ENCODE measurements around the gene ATP6V0A1.
A peak's percentile ranks its signal among the peaks of the same experiment; 100 is the strongest.

The ATP6V0A1 gene

GRCh38 chr17:42512733-42513251, 54.1 kb downstream of the ATP6V0A1 start:
- Mint-ChIP-seq H3K27ac (no peak overlapping the region), H3K4me3 (no peak overlapping the region), H3K36me3 (ENCODE audit: low read depth) (no peaks in the 10 kb centered on the region), H3K4me1 (ENCODE audit: low read depth) (peaks cover 10% of the 10 kb centered on the region), H3K27me3 (ENCODE audit: low read depth) (no peaks in the 10 kb centered on the region), H3K9me3 (no peaks in the 10 kb centered on the region)
- DNase-seq (ENCODE audit: low spot score): no peak

- no peaks in the 10 kb centered on the region for H3K36me3 Mint-ChIP-seq (ENCODE audit: low read depth)
- H3K4me1 Mint-ChIP-seq (ENCODE audit: low read depth): peaks cover 5% of the 10 kb centered on the region
- no peak overlapping the region for H3K4me3 Mint-ChIP-seq
- no peaks in the 10 kb centered on the region for H3K9me3 Mint-ChIP-seq
- DNase-seq (ENCODE audit: low spot score): no peak
- H3K27ac Mint-ChIP-seq: no peak overlapping the region
- no peaks in the 10 kb centered on the region for H3K27me3 Mint-ChIP-seq (ENCODE audit: low read depth)
Observed at GRCh38 chr17:42513686-42514085, 55.0 kb downstream of the ATP6V0A1 start.

GRCh38 chr17:42514279-42514678, 55.6 kb downstream of the ATP6V0A1 start:
- no peak for DNase-seq (ENCODE audit: low spot score)
- Mint-ChIP-seq H3K27me3 (ENCODE audit: low read depth) (no peaks in the 10 kb centered on the region), H3K27ac (no peak overlapping the region), H3K36me3 (ENCODE audit: low read depth) (no peaks in the 10 kb centered on the region), H3K4me1 (ENCODE audit: low read depth) (peaks cover 2% of the 10 kb centered on the region), H3K4me3 (no peak overlapping the region), H3K9me3 (no peaks in the 10 kb centered on the region)

- no peak overlapping the region for H3K27ac Mint-ChIP-seq
Observed at GRCh38 chr17:42514867-42515266, 56.2 kb downstream of the ATP6V0A1 start.

GRCh38 chr17:42517516-42517915, 58.8 kb downstream of the ATP6V0A1 start:
- H3K9me3 Mint-ChIP-seq: no peaks in the 10 kb centered on the region
- no peaks in the 10 kb centered on the region for H3K36me3 Mint-ChIP-seq (ENCODE audit: low read depth)
- H3K27me3 Mint-ChIP-seq (ENCODE audit: low read depth): peaks cover 8% of the 10 kb centered on the region
- H3K4me3 Mint-ChIP-seq: no peak overlapping the region
- H3K27ac Mint-ChIP-seq: no peak overlapping the region
- peaks cover 2% of the 10 kb centered on the region for H3K4me1 Mint-ChIP-seq (ENCODE audit: low read depth)
- peak; percentile 67 for DNase-seq (ENCODE audit: low spot score)

More at GRCh38 chr17:42514867-42515266, 56.2 kb downstream of the ATP6V0A1 start:
- no peaks in the 10 kb centered on the region for H3K36me3 Mint-ChIP-seq (ENCODE audit: low read depth)
- H3K4me3 Mint-ChIP-seq: no peak overlapping the region
- DNase-seq (ENCODE audit: low spot score): no peak
- H3K27me3 Mint-ChIP-seq (ENCODE audit: low read depth): no peaks in the 10 kb centered on the region
- H3K9me3 Mint-ChIP-seq: no peaks in the 10 kb centered on the region
- peaks cover 2% of the 10 kb centered on the region for H3K4me1 Mint-ChIP-seq (ENCODE audit: low read depth)

GRCh38 chr17:42518046-42518754, 59.5 kb downstream of the ATP6V0A1 start:
- Mint-ChIP-seq H3K4me3 (no peak overlapping the region), H3K4me1 (ENCODE audit: low read depth) (peaks cover 3% of the 10 kb centered on the region), H3K36me3 (ENCODE audit: low read depth) (no peaks in the 10 kb centered on the region), H3K27ac (no peak overlapping the region), H3K27me3 (ENCODE audit: low read depth) (peaks cover 8% of the 10 kb centered on the region), H3K9me3 (no peaks in the 10 kb centered on the region)
- DNase-seq (ENCODE audit: low spot score): no peak

GRCh38 chr17:42518755-42519545, 60.3 kb downstream of the ATP6V0A1 start:
- Mint-ChIP-seq H3K36me3 (ENCODE audit: low read depth) (no peaks in the 10 kb centered on the region), H3K4me3 (no peak overlapping the region), H3K27me3 (ENCODE audit: low read depth) (peaks cover 8% of the 10 kb centered on the region), H3K27ac (no peak overlapping the region), H3K9me3 (no peaks in the 10 kb centered on the region), H3K4me1 (ENCODE audit: low read depth) (peaks cover 8% of the 10 kb centered on the region)
- DNase-seq (ENCODE audit: low spot score): no peak

GRCh38 chr17:42519546-42520491, 61.1 kb downstream of the ATP6V0A1 start:
- Mint-ChIP-seq H3K36me3 (ENCODE audit: low read depth) (no peaks in the 10 kb centered on the region), H3K9me3 (no peaks in the 10 kb centered on the region), H3K27me3 (ENCODE audit: low read depth) (peaks cover 8% of the 10 kb centered on the region), H3K4me1 (ENCODE audit: low read depth) (peaks cover 8% of the 10 kb centered on the region), H3K27ac (no peak overlapping the region), H3K4me3 (no peak overlapping the region)
- DNase-seq (ENCODE audit: low spot score): no peak

GRCh38 chr17:42520540-42520951, 61.9 kb downstream of the ATP6V0A1 start:
- Mint-ChIP-seq H3K4me3 (no peak overlapping the region), H3K27ac (no peak overlapping the region), H3K27me3 (ENCODE audit: low read depth) (peaks cover 8% of the 10 kb centered on the region), H3K36me3 (ENCODE audit: low read depth) (no peaks in the 10 kb centered on the region), H3K4me1 (ENCODE audit: low read depth) (peaks cover 8% of the 10 kb centered on the region), H3K9me3 (no peaks in the 10 kb centered on the region)
- DNase-seq (ENCODE audit: low spot score): no peak

GRCh38 chr17:42521036-42521435, 62.4 kb downstream of the ATP6V0A1 start:
- Mint-ChIP-seq H3K27ac (no peak overlapping the region), H3K9me3 (no peaks in the 10 kb centered on the region), H3K36me3 (ENCODE audit: low read depth) (no peaks in the 10 kb centered on the region), H3K4me1 (ENCODE audit: low read depth) (peaks cover 8% of the 10 kb centered on the region), H3K4me3 (no peak overlapping the region), H3K27me3 (ENCODE audit: low read depth) (peaks cover 8% of the 10 kb centered on the region)
- no peak for DNase-seq (ENCODE audit: low spot score)

- Mint-ChIP-seq H3K4me3 (no peak overlapping the region), H3K4me1 (ENCODE audit: low read depth) (peaks cover 8% of the 10 kb centered on the region), H3K27me3 (ENCODE audit: low read depth) (peaks cover 8% of the 10 kb centered on the region), H3K9me3 (no peaks in the 10 kb centered on the region), H3K27ac (no peak overlapping the region), H3K36me3 (ENCODE audit: low read depth) (no peaks in the 10 kb centered on the region)
- no peak for DNase-seq (ENCODE audit: low spot score)
Observed at GRCh38 chr17:42521666-42522262, 63.1 kb downstream of the ATP6V0A1 start.

- no peak overlapping the region for H3K27ac Mint-ChIP-seq
- H3K9me3 Mint-ChIP-seq: no peaks in the 10 kb centered on the region
- peaks cover 8% of the 10 kb centered on the region for H3K27me3 Mint-ChIP-seq (ENCODE audit: low read depth)
- H3K36me3 Mint-ChIP-seq (ENCODE audit: low read depth): no peaks in the 10 kb centered on the region
- no peak overlapping the region for H3K4me3 Mint-ChIP-seq
- DNase-seq (ENCODE audit: low spot score): no peak
- H3K4me1 Mint-ChIP-seq (ENCODE audit: low read depth): peaks cover 9% of the 10 kb centered on the region
Observed at GRCh38 chr17:42522263-42522790, 63.6 kb downstream of the ATP6V0A1 start.

- DNase-seq (ENCODE audit: low spot score): no peak
- no peak overlapping the region for H3K4me3 Mint-ChIP-seq
- H3K9me3 Mint-ChIP-seq: no peaks in the 10 kb centered on the region
- H3K4me1 Mint-ChIP-seq (ENCODE audit: low read depth): peaks cover 9% of the 10 kb centered on the region
- H3K36me3 Mint-ChIP-seq (ENCODE audit: low read depth): no peaks in the 10 kb centered on the region
- peaks cover 8% of the 10 kb centered on the region for H3K27me3 Mint-ChIP-seq (ENCODE audit: low read depth)
- H3K27ac Mint-ChIP-seq: no peak overlapping the region
Observed at GRCh38 chr17:42522798-42523278, 64.2 kb downstream of the ATP6V0A1 start.
